Transverse colon (tissue), 3 donors: Measurements from ENCODE around the gene CHST11.

Source experiments
- EP300 ChIP-seq: sonication (generic); formaldehyde crosslinking; IDR thresholded peaks from one replicate; pipeline ENCODE4 v1.6.1; 2017; ENCODE audit warnings: antibody characterized with exemption, low read depth
- POLR2A ChIP-seq: fragments of 450-650 bp; IDR thresholded peaks from one replicate; pipeline ENCODE4 v1.6.1; 2016; ENCODE audit warnings: antibody characterized with exemption, mild to moderate bottlenecking, moderate library complexity
- TF ChIP-seq, protein P1 (sequence below), 5 experiments: fragments of 200-600 bp in 3 of 5; fragments of 450-650 bp in 2 of 5; sonication (generic) in 3 of 5; IDR thresholded peaks; 1 replicate in 2 of 5; 2 replicates in 3 of 5; pipeline ENCODE4 v1.5.1; 2016 to 2017; ENCODE audit warnings: antibody characterized with exemption in 5 of 5, inconsistent platforms in 3 of 5, mild to moderate bottlenecking in 2 of 5, moderate library complexity in 1 of 5

DNA sequence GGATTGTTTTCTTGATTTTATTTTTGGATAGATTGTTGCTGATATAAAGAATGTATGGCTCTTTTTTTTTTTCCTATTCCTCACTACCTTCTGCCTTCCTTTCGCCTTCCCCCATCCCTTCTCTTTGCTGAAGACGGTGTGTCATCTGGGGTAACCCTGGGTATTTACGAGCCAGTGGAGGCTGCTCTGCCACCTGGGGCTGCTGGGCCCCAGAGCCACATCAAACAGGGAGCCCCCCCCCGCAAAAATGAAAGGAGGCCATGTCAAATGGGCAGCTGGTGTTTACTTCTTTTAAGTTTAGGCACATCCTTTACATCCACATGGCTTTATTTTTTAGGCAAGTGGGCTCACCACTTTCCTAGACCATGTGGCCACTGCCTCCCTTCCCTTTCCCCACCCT lies 25.4 kb downstream of the CHST11 start:
- TF ChIP-seq, protein P1, sequence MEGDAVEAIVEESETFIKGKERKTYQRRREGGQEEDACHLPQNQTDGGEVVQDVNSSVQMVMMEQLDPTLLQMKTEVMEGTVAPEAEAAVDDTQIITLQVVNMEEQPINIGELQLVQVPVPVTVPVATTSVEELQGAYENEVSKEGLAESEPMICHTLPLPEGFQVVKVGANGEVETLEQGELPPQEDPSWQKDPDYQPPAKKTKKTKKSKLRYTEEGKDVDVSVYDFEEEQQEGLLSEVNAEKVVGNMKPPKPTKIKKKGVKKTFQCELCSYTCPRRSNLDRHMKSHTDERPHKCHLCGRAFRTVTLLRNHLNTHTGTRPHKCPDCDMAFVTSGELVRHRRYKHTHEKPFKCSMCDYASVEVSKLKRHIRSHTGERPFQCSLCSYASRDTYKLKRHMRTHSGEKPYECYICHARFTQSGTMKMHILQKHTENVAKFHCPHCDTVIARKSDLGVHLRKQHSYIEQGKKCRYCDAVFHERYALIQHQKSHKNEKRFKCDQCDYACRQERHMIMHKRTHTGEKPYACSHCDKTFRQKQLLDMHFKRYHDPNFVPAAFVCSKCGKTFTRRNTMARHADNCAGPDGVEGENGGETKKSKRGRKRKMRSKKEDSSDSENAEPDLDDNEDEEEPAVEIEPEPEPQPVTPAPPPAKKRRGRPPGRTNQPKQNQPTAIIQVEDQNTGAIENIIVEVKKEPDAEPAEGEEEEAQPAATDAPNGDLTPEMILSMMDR (IDR thresholded peaks at IDR 0.05) = no peak
- TF ChIP-seq EP300 = no peak
- TF ChIP-seq POLR2A = no peak
